Stimulated activated CD8-positive, alpha-beta memory T cell treated with anti-CD3 and anti-CD28 coated beads, Interleukin-12 subunit alpha, Interleukin-12 subunit beta, amount 100 ng/mL, for 24 hours (primary cell): ENCODE measurements around the gene DIPK2B.

Experiments
- DNase-seq: peaks from one replicate; pipeline ENCODE4 v3.0.0-alpha.2; 2020; ENCODE audit errors: extremely low read depth

Gene DIPK2B

GRCh38 chrX:45200741-45201234 lies at the start of gene DIPK2B:
TSS of gene DIPK2B (minus strand) at chrX:45200876. CDS start at chrX:45200826, 50 bp downstream.
- no peak for DNase-seq

GRCh38 chrX:45240301-45240700 lies 39.6 kb upstream of the DIPK2B start:
- DNase-seq, result no peak

- no peak for DNase-seq
Observed at GRCh38 chrX:45238489-45238888, 37.8 kb upstream of the DIPK2B start.

GRCh38 chrX:45233531-45233930 lies 32.9 kb upstream of the DIPK2B start:
- DNase-seq, result no peak

- DNase-seq, result no peak
Observed at GRCh38 chrX:45232139-45232538, 31.5 kb upstream of the DIPK2B start.

GRCh38 chrX:45230410-45230809 lies 29.7 kb upstream of the DIPK2B start:
- DNase-seq, result no peak

- DNase-seq, result no peak
Observed at GRCh38 chrX:45229348-45229747, 28.7 kb upstream of the DIPK2B start.

GRCh38 chrX:45228126-45228525 lies 27.4 kb upstream of the DIPK2B start:
- DNase-seq, result no peak

- DNase-seq, result no peak
Observed at GRCh38 chrX:45208121-45208856, 7.6 kb upstream of the DIPK2B start.

- DNase-seq, result no peak
Observed at GRCh38 chrX:45202171-45202570, 1.5 kb upstream of the DIPK2B start.

- DNase-seq, result no peak
Observed at GRCh38 chrX:45198706-45199105, 2.0 kb downstream of the DIPK2B start.

GRCh38 chrX:45198301-45198700 lies 2.4 kb downstream of the DIPK2B start:
- no peak for DNase-seq

- no peak for DNase-seq
Observed at GRCh38 chrX:45196701-45197100, 4.0 kb downstream of the DIPK2B start.

GRCh38 chrX:45191820-45192409 lies 8.8 kb downstream of the DIPK2B start:
- no peak for DNase-seq

- no peak for DNase-seq
Observed at GRCh38 chrX:45191383-45191782, 9.3 kb downstream of the DIPK2B start.

GRCh38 chrX:45187731-45188130 lies 12.9 kb downstream of the DIPK2B start:
- no peak for DNase-seq

GRCh38 chrX:45186643-45187026 lies 14.0 kb downstream of the DIPK2B start:
- DNase-seq, result no peak

- DNase-seq, result no peak
Observed at GRCh38 chrX:45184211-45184610, 16.5 kb downstream of the DIPK2B start.

- DNase-seq, result no peak
Observed at GRCh38 chrX:45172890-45173289, 27.8 kb downstream of the DIPK2B start.

GRCh38 chrX:45166781-45167180 lies 33.9 kb downstream of the DIPK2B start:
- no peak for DNase-seq

GRCh38 chrX:45165726-45166125 lies 35.0 kb downstream of the DIPK2B start:
- DNase-seq, result no peak

GRCh38 chrX:45164995-45165394 lies 35.7 kb downstream of the DIPK2B start:
- DNase-seq, result no peak

- DNase-seq, result no peak
Observed at GRCh38 chrX:45164021-45164621, 36.6 kb downstream of the DIPK2B start.
